Tibial nerve (tissue), 4 donors: ENCODE measurements around the gene SUPT3H.

ENCODE experiments used
- CTCF ChIP-seq, 5 experiments: fragments of 200-600 bp in 3 of 5; fragments of 450-650 bp in 2 of 5; sonication (generic) in 3 of 5; IDR thresholded peaks; one replicate each; pipeline ENCODE4 v1.5.1; 2016 to 2019; ENCODE audit warnings: antibody characterized with exemption in 5 of 5, mild to moderate bottlenecking in 3 of 5, moderate library complexity in 2 of 5
- EP300 ChIP-seq, 2 donors: sonication (generic); formaldehyde crosslinking; IDR thresholded peaks; one replicate each; pipeline ENCODE4 v1.6.1; 2017; ENCODE audit warnings: antibody characterized with exemption in 2 of 2, mild to moderate bottlenecking in 1 of 2
- POLR2A ChIP-seq, 2 donors: fragments of 450-650 bp; IDR thresholded peaks; one replicate each; pipeline ENCODE4 v1.6.1; 2017; ENCODE audit warnings: antibody characterized with exemption in 2 of 2, mild to moderate bottlenecking in 2 of 2, moderate library complexity in 2 of 2

DNA sequence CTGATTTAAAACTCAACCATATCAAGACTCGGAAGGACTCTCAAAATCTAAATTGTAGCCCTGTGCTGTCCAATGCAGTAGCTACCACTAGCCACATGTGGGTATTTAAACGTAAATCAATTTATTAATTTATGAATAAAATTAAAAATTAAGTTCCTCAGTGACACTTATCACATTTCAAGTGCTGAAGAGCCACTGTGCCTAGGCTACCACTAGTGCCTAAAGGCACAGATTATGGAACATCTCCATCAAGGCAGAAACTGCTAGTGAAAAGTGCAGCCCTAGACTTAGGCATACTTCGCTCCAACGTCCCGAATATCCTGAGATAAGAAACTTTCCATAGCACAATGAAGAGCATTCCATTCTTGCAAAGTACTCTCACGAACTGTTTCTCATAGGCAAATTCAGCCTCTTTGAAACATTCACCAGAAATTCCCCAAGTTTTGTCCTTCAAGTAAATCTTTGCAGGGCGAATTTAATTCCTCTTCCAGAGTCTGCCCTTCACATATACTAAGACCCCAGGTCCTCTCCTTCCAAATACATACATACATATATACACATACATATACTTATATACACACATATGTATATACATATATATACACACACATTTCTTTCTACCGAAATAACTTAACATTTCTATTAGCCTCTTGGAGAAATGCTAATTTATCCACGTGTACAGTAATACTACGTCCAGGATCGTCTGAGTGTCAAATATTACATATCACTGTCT lies 1.3 kb downstream of the SUPT3H start:
- TF ChIP-seq CTCF (IDR thresholded peaks at IDR 0.05) = no peak
- no peak for TF ChIP-seq EP300 (IDR thresholded peaks at IDR 0.05)
- TF ChIP-seq POLR2A (IDR thresholded peaks at IDR 0.05) = no peak
